HepG2 (cell line): ENCODE data around the gene IKZF4. TPM values are rescaled to one million over a fixed set of nuclear protein-coding genes. Genes with fewer than 3 reads are reported as not detected.

Source experiments
- ATAC-seq: fragments of 200-7000 bp; cut with Tn5 transposase; 3 replicates; pipeline ENCODE4 v1.9.1; 2020; ENCODE audit warnings: mild to moderate bottlenecking, moderate library complexity
- BruUV-seq: library from RNA; stranded (reverse); fragments of 400-500 nt; replicated peaks from 2 replicates; lab custom pipeline; 2021; lab: Mats Ljungman, UMichigan
- CTCF ChIA-PET: fragments of 300-600 bp; formaldehyde crosslinking; extraction: SDS; loops from one replicate; lab custom pipeline; 2021; ENCODE audit warnings: low total read pairs, inconsistent platforms, low intra/inter-chr PET ratio; lab: Yijun Ruan, JAX
- POLR2A ChIA-PET: fragments of 350-600 bp; sonication (Branson Sonifier 250); formaldehyde crosslinking; loops from one replicate; lab custom pipeline; 2020; ENCODE audit warnings: antibody characterized with exemption, inconsistent platforms; lab: Yijun Ruan, JAX
- DNase-seq: peaks from one replicate; pipeline ENCODE4 v3.0.0-alpha.2; 2015; ENCODE audit warnings: low spot score
- FAIRE-seq: peaks from 3 replicates; lab custom pipeline; 2011; peaks lifted over from hg19 to GRCh38; lab: Jason Lieb, UNC
- H2AFZ ChIP-seq: one replicate; pipeline ENCODE4 v1.6.1; 2011; ENCODE audit warnings: low read length, inconsistent platforms
- H3K27ac ChIP-seq: fragments of 300-600 bp; 3 replicates; pipeline ENCODE4 v1.8.0; 2011; ENCODE audit warnings: mixed run types, mild to moderate bottlenecking, mixed read lengths, low read length, inconsistent platforms; ENCODE audit not compliant: insufficient read depth; ENCODE audit errors: extremely low read length
- H3K27me3 ChIP-seq, 2 experiments: fragments of 200-600 bp in 1 of 2; 2 replicates in 1 of 2; 3 replicates in 1 of 2; pipeline versions ENCODE4 v1.6.0 to v1.8.0; 2011; ENCODE audit warnings: low read length in 2 of 2, mild to moderate bottlenecking in 2 of 2, moderate library complexity in 2 of 2, inconsistent platforms in 1 of 2; ENCODE audit not compliant: insufficient read depth in 2 of 2, control insufficient read depth in 1 of 2
- H3K36me3 ChIP-seq, 2 experiments: fragments of 200-600 bp in 1 of 2; replicated peaks in 1 of 2; 2 replicates in 1 of 2; 3 replicates in 1 of 2; pipeline versions ENCODE4 v1.5.1 to v1.8.0; 2011; ENCODE audit warnings: low read length in 2 of 2, inconsistent platforms in 1 of 2; ENCODE audit not compliant: insufficient read depth in 2 of 2, control insufficient read depth in 1 of 2
- H3K4me1 ChIP-seq: 2 replicates; pipeline ENCODE4 v1.5.1; 2012; ENCODE audit warnings: low read length, inconsistent platforms; ENCODE audit not compliant: insufficient read depth
- H3K4me2 ChIP-seq: 2 replicates; pipeline ENCODE4 v1.6.0; 2011; ENCODE audit warnings: low read depth, low read length, inconsistent platforms
- H3K4me3 ChIP-seq, 3 experiments: fragments of 200-600 bp in 1 of 3; sonication (generic), shearing (Covaris generic) in 1 of 3; replicated peaks in 1 of 3; 2 replicates each; pipeline ENCODE4 v1.5.1; 2011 to 2016; ENCODE audit warnings: low read length in 3 of 3, inconsistent platforms in 2 of 3, low read depth in 2 of 3, mild to moderate bottlenecking in 2 of 3, control low read depth in 1 of 3, mixed read lengths in 1 of 3; ENCODE audit not compliant: insufficient read depth in 1 of 3
- H3K79me2 ChIP-seq: one replicate; pipeline ENCODE4 v1.6.1; 2011; ENCODE audit warnings: low read length, inconsistent platforms; ENCODE audit not compliant: insufficient read depth
- H3K9ac ChIP-seq: 2 replicates; pipeline ENCODE4 v1.6.0; 2011; ENCODE audit warnings: mild to moderate bottlenecking, low read depth, low read length, inconsistent platforms; ENCODE audit not compliant: insufficient read depth
- H3K9me3 ChIP-seq: 2 replicates; pipeline ENCODE4 v1.5.1; 2012; ENCODE audit warnings: mild to moderate bottlenecking, low read length
- H4K20me1 ChIP-seq: 2 replicates; pipeline ENCODE4 v1.6.0; 2011; ENCODE audit warnings: inconsistent platforms, mild to moderate bottlenecking, low read length, moderate library complexity; ENCODE audit not compliant: insufficient read depth
- CREB1 ChIP-seq, 2 experiments: fragments of 450-650 bp in 1 of 2; IDR thresholded peaks; 2 replicates each; pipeline ENCODE4 v1.6.1; 2016 to 2017; ENCODE audit warnings: control low read depth in 1 of 2, mild to moderate bottlenecking in 1 of 2, missing compliant biosample characterization in 1 of 2, missing genetic modification characterization in 1 of 2
- HIC2 ChIP-seq: sonication (generic); formaldehyde crosslinking; IDR thresholded peaks from 2 replicates; pipeline ENCODE4 v1.9.0; 2022; ENCODE audit warnings: low read depth, missing genetic modification reagents
- LRRFIP1 ChIP-seq: sonication (generic); formaldehyde crosslinking; conservative IDR thresholded peaks from 2 replicates; pipeline ENCODE4 v1.4.0; 2020; ENCODE audit warnings: missing genetic modification reagents
- PHF5A ChIP-seq: IDR thresholded peaks from one replicate; pipeline ENCODE4 v1.6.1; 2018; ENCODE audit warnings: low read depth, missing genetic modification reagents; ENCODE audit not compliant: unreplicated experiment
- SMAD3 ChIP-seq: sonication (generic); formaldehyde crosslinking; IDR thresholded peaks from 2 replicates; pipeline ENCODE4 v1.4.0; 2020; ENCODE audit warnings: missing genetic modification reagents
- TAF15 ChIP-seq: fragments of 200-400 bp; formaldehyde crosslinking; IDR thresholded peaks from one replicate; pipeline ENCODE4 v1.6.1; 2018; ENCODE audit warnings: mild to moderate bottlenecking, low read depth, low read length; ENCODE audit not compliant: poor library complexity, severe bottlenecking
- ZFP41 ChIP-seq: sonication (generic); formaldehyde crosslinking; IDR thresholded peaks from 2 replicates; pipeline ENCODE4 v1.4.0; 2020; ENCODE audit warnings: mild to moderate bottlenecking, missing genetic modification reagents, borderline replicate concordance
- ZKSCAN1 ChIP-seq: fragments of 150-350 bp; IDR thresholded peaks from 2 replicates; pipeline ENCODE4 v1.6.1; 2014; ENCODE audit warnings: low read length
- ZNF142 ChIP-seq: sonication (generic); formaldehyde crosslinking; IDR thresholded peaks from 2 replicates; pipeline ENCODE4 v1.4.0; 2020; ENCODE audit warnings: missing genetic modification reagents
- ZNF44 ChIP-seq: sonication (generic); formaldehyde crosslinking; IDR thresholded peaks from 2 replicates; pipeline ENCODE4 v1.5.1; 2020; ENCODE audit warnings: mild to moderate bottlenecking, missing genetic modification reagents
- ZSCAN31 ChIP-seq: sonication (generic); formaldehyde crosslinking; IDR thresholded peaks from 2 replicates; pipeline ENCODE4 v1.5.0; 2020; ENCODE audit warnings: low read depth, mild to moderate bottlenecking, missing genetic modification reagents
- WGBS: methylation state at CpG from one replicate; pipeline ENCODE4 v1.1.6; 2017; ENCODE audit warnings: low lambda C conversion rate; 5-methylcytosine and 5-hydroxymethylcytosine counted together
- in situ Hi-C: cut with HindIII; loops from 2 replicates; pipeline ENCODE4 v1.10.0; 2017; ENCODE audit warnings: low pct_unique_long_range_greater_than_20kb; ENCODE audit not compliant: extremely low pct_ligation_motif_present
- intact Hi-C: fragments of 100-400 bp; cut with micrococcal nuclease; formaldehyde crosslinking; loops from one replicate; pipeline ENCODE4 v1.10.0; 2022; ENCODE audit not compliant: unreplicated experiment
- polyA plus RNA-seq, 8 experiments: library from polyadenylated mRNA; depleted of rRNA in 3 of 8; stranded (reverse) in 7 of 8; unstranded in 1 of 8; fragments of >200 nt; fragmentation: Illumina TruSeq in 4 of 8; extraction: Trizol in 4 of 8; gene quantifications; 2 replicates each; pipeline versions ENCODE4 v1.2.1 to v1.2.3, GENCODE V29; 2011 to 2016; ENCODE audit warnings: low read depth in 4 of 8, missing spikeins in 1 of 8, mixed read lengths in 1 of 8; ENCODE audit not compliant: insufficient read depth in 1 of 8
- total RNA-seq, 5 experiments: library from RNA; depleted of rRNA; stranded (reverse); fragments of >200 nt; fragmentation: Illumina TruSeq; extraction: Trizol; gene quantifications; 2 replicates each; pipeline ENCODE4 v1.2.3, GENCODE V29; 2016; ENCODE audit warnings: low read depth in 1 of 5

Gene IKZF4
- total and polyA plus RNA-seq, 2 of the 13 experiments (the other 11 are each of a cell fraction or from before 2014, with no cell fraction given) = 0.58 to 2.2 TPM

- Histone ChIP-seq H3K79me2 (peaks cover 31% of the 10 kb centered on the region), H3K9me3 (no peaks in the 10 kb centered on the region), H3K4me1 (peaks cover 49% of the 10 kb centered on the region), H3K27ac (peak overlapping the region; percentile 99), H3K9ac (peak overlapping the region; percentile 96), H3K36me3 (peaks cover 6 to 13% of the 10 kb centered on the region in 2 experiments), H4K20me1 (0 out of 2 replicates have a peak, but pooled peaks cover 3% of the 10 kb centered on the region), H3K4me3 (peak overlapping the region; percentile 89 to 96 (median 91)), H2AFZ (no peak overlapping the region), H3K27me3 (no peaks in the 10 kb centered on the region; a peak in 1 of 5 replicates), H3K4me2 (peak overlapping the region; percentile 98)
- BruUV-seq = TSS peak; percentile 38
- ChIA-PET POLR2A (interaction anchor here (0.9 to 10.2 kb wide), 16 partner anchors 9 to 249 kb away, joined by 3 to 279 read pairs (median 6); partner anchors contain the start of genes CNPY2, DNAJC14, ESYT1 and PA2G4), CTCF (interaction anchor here (0.9 to 1.5 kb wide), 5 partner anchors 25 to 110 kb away, joined by 3 to 10 read pairs (median 4); partner anchors contain the start of genes PA2G4 and RPL41)
- in situ Hi-C loops = no loop called here
- FAIRE-seq = peak; percentile 39
- intact Hi-C loops = loop anchor here (1.0 to 2.0 kb wide), 3 partner anchors 25 to 39 kb away; partner anchors contain the start of genes PA2G4 and ZC3H10
- WGBS = 2% methylated on average over 10 of the region's 50 CpGs
- peak; percentile 81 for DNase-seq
- ATAC-seq = peak; percentile 61
- TF ChIP-seq ZKSCAN1 (no peak), CREB1 (IDR thresholded peaks at IDR 0.05) (no peak), CREB1 (CRISPR knock-in tag; IDR thresholded peaks at IDR 0.05) (0 out of 2 replicates have a peak, but pooled peaks have one; percentile 1), PHF5A (no peak), LRRFIP1 (no peak), HIC2 (peak; percentile 36; the same call in 1 of the 2 replicates), ZNF44 (no peak; the same call in 1 of the 2 replicates), ZFP41 (CRISPR knock-in tag) (peak; percentile 46; the same call in 1 of the 2 replicates), TAF15 (peak; percentile 76), ZSCAN31 (CRISPR knock-in tag) (peak; percentile 45; the same call in 1 of the 2 replicates), SMAD3 (CRISPR knock-in tag) (peak; percentile 74; the same call in 1 of the 2 replicates), ZNF142 (CRISPR knock-in tag) (peak; percentile 100)
Measured at GRCh38 chr12:56078931-56079722, 58.3 kb downstream of the IKZF4 start.
